ENCODE results near the gene GPS1.

The GPS1 gene

DNA sequence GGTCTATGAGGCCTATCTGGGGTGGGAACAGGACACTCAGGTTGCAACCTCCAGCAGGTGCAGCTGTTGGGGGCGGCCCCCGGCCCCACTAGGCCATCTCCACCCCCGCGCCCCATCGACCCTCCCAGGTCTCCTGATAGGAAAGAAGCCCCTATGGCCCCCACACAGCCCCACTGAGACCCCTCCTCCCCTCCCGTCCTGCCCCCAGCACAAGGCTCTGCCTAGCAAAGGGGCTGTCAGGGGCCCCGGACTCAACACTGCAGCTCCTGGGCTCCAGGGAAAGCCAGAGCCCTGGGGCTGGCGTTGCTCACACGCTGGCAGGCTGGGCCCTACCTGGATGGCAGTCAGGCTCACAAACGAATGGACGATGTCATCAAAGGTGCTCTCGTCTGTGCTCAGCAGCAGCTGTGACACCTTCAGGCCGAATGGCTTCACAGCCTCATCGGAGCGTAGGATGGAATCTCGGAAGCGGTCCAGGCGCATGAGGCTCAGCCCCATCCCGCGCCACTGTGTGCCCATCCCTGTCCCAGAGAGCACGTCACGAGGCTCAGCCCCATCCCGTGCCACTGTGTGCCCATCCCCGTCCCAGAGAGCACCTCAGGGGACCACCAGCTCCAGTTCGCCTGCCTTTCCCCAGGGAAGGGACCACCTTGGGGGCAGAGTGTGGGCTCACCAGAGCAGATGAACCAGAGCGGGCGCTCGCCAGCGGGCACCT lies 39.0 kb downstream of the GPS1 start:
- DNase-seq (ENCODE audit: low read depth in 2 of 2), result no peak

DNA sequence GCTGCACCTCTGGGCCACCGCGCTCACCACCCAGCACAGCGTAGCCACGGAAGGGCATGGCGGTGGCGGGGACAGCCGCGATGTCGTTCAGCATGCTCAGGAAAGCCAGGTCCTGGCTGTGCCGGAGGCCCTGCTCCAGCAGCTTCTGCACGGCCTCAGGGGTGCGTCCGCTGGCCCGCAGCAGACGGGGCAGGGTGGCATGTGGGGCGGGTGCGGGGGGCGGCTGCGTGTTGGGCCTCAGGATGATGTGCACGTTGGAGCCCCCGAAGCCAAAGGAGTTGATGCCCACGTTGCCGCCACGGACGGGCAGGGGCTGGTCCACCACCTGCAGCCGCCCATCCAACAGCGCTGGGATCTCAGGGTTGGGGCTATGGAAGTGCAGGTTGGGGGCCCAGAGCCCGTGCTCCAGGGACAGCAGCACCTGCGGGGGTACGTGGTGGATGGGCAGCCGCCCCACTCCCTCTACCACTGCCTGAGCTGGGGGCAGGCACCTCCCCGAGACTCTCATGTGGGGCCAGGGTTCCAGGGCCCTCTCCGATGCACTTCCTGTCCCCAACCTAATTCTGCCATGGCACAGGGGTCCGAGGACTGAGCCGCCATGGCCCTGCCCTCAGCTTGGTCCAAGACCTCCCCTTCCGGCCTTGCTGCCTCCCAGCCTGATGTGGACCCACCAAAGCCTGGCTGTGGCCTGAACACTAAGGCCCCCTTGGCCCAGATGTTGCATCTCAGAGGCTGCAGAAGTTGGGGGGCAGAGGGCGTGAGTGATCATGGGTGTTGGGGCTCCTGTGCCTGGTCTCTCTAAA lies 39.8 kb downstream of the GPS1 start:
- no peak for DNase-seq (ENCODE audit: low read depth in 2 of 2)

DNA sequence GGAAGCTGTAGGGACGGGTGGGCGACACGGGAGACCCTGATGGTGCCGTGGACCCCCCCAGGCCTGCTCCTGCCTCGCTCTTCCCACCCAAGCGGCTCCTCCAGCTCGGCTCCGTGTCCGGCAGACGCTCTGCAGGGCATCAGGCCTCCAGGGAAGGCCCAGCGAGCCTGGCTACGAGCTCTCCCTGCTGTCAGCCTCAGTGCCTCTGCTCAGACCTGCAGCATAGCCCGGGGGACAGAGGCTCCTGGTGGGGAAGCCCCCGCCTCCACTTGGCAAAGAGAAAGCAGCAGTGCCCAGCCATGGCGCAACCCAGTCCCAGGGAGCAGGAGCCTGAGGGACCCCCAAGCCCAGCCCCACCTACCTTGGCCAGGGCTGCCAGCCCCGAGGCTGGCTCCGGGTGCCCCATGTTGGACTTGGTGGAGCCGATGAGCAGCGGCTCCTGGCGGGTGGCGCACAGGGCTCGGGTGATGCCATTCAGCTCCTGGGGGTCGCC lies 40.4 kb downstream of the GPS1 start:
- DNase-seq (ENCODE audit: low read depth in 2 of 2), result no peak

DNA sequence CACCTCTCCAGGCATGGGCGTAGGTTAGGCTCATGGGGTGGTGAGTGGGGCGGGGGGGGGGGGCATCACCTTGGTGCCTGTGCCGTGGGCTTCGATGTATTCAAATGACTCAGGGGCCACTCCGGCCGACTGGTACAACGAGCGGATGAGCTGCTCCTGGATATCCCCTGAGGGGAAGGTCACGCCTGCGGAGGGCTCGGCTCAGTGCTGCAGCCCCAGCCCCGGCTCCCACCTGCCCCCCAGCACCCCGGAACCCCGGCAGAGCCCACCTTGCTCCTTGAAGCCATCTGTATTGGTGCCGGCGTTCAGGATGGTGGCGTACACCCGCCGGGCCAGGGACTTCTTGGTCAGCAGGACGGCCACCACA lies 40.9 kb downstream of the GPS1 start:
- DNase-seq (ENCODE audit: low read depth in 2 of 2), result no peak

DNA sequence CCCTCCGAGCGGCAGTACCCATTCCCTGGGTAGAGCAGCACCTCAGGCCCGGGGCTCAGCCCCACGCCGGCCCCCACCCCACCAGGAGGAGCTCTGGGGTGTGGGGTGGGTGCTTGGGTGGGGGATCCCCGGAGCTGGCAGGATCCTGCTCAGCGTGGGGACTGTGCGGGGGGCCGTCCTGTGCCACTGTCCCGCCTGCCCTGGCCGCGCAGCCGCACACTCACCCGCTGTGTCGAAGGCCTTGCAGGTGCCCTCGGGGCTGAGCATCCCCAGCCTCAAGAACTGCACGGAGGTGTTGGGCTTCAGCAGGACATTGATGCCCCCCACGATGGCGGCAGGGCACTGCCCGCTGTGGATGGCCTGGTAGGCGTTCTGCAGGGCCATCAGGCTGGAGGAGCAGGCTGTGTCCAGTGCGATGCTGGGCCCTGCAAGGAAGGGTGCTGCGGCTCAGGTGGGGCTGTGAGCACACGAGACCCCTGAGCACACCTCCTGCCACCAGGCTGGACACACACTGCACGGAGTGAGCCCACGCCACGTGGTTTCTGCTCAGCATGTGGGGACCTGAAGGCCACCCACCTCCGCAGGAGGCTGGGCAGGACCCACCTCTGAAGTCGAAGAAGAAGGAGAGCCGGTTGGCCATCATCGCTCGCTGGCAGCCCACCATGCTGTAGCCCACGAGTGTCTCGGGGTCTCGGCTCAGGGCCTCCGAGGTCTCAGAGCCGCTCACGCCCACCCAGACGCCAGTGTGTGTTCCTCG lies 41.5 kb downstream of the GPS1 start:
- DNase-seq (ENCODE audit: low read depth in 2 of 2), result no peak

DNA sequence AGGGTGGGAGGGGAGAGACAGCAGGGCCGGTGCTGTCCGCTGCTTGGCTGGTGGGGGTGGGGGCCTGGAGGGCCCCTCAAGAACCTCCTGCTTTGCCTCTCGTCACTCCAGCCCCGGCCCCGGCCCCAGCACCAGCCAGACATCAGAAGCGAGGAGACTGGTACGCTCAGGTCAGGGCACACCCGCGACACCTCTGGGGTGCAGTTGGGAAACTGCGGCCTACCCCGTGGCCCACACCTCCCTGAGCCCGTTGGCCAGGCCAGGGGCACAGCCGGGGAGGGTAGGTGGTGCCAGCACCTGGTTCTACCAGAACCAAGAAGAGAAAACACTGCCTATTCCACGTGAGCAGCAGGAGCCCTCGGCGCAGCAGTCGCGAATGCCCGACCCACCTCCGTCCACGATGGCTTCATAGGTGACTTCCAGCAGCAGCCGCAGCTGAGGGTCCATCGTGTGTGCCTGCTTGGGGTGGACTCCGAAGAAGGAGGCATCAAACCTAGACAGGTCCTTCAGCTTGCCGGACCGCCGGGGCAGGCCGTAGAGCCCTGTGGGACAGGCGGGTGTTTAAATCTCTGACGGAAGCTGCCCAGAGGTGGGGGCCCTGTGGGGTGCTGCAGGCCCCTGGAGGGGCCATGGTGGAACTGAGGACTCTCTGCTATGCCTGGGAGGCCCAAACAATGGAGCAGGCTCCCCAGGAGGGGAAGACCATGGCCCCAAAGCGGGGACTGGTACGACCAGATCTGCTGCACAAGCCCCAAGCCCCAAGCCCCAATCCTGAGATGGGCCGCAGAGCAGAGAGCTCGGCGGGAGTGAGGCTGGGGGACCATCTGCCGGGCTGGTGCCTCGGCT lies 43.5 kb downstream of the GPS1 start:
- DNase-seq (ENCODE audit: low read depth in 2 of 2), result no peak

DNA sequence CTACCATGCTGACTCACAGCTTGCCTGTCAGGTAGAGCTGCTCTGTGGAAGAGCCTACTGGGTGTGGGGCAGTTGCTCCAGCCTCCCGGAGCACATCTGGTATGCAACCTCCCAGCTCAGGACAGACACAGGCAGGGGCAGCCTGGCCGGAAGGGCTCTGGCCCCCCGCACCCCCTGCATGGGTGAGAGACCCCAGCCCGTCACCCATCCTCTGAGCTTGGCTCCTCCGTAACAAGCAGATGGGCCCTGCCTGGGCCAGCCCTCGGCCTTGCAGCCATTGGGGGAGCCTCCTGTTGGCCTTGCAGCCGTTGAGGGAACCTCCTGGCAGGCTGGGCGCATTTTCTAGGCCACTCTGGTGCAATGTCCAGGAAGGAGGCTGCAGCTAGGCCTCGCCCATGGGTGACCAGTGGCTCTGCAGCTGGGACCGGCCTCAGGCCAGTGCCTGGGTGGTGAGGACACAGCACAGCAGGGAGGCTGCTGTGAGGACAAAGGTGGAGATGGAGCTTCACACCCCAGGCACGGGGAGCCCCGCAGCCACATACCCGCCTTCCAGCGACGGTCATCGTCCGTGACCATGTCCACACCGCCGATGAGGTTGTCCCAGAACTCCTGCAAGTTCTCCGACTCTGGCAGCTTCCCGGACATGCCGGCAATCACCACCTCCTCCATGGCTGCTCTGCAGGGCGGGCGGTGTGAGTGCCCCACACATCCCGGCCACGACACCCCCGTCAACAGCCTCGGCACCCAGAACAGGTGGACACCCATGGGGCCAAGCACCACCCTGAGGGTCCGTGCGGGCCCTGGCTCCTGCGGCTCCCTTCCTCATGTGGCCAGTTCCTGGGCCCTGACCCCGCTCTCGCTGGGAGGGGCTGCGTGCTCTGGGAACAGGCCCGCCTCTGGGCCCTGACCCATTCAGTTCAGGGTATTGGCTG lies 44.3 kb downstream of the GPS1 start:
- no peak for DNase-seq (ENCODE audit: low read depth in 2 of 2)

DNA sequence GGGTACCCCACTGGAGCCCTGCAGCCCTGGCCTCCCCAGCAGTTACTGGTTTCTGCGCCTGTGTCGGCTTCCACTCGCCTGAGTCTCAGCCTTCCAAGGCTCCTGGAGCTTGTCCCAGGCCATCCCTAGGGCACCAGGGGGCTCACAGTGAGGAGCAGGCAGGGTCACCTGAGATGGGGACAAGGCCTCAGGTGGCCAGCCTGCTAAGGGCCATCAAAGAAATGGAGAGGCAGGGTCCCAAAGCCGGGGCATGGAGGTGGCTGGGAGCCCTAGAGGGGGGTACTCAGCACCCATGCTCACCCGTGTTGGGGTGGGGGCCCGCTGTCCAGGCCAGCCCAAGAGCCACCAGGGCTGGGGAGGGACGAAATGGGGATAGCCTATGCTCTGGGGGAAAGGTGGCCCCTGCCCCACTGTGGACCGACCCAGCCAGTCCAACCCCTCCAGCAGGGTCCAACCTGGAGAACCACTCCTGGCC lies 45.0 kb downstream of the GPS1 start:
- no peak for DNase-seq (ENCODE audit: low read depth in 2 of 2)

DNA sequence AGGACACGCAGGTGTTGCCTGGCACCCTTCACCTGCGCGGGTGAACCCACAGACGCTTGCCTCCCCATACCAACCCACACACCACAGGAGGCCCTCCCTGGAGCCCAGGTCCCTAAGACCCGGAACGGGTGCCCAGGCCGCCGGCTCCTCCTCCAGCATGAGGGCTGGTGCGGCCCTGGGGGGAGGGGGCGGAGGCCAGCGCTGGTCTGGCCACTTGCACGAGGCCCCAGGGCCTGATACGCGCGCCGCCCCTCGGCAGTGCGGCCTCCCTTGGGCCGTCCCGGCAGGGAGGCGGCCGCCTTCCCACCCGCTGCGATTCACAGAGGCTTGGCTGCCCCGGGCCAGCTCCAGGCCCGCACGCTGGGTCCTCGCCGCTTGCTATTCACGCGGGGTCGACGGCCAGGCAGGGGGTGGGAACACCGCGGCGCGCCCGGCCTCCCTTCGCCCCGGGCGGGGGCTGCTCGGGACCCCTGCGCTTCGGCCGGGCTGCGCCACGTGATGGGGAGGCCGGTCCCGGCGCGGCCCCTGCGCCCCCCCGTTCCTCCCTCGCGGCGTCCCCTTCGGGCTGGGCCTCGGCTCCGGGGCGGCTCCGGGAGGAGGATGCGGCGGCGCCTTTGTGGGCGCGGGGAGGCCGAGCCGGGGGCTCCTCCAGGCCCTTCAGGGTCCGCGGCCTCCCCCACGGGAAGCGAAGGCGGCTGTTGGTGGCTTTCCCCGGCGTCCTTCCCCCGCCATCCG lies 45.7 kb downstream of the GPS1 start:
- DNase-seq (ENCODE audit: low read depth in 2 of 2), result no peak

DNA sequence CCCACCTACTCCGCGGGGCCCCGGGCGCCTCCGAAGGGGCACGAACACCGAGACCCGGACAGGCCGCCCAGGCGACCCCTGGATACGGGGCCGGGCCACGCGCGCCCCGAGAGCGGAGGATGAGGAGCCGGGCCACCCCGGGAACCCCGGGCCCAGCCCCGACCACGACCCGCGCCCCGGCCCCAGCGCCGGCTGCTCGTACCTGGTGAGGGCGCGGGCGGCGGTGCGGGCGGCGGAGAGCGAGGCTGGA lies 46.1 kb downstream of the GPS1 start:
- peak in 1 of 2 experiments; percentile 29 for DNase-seq (ENCODE audit: low read depth in 2 of 2)

DNA sequence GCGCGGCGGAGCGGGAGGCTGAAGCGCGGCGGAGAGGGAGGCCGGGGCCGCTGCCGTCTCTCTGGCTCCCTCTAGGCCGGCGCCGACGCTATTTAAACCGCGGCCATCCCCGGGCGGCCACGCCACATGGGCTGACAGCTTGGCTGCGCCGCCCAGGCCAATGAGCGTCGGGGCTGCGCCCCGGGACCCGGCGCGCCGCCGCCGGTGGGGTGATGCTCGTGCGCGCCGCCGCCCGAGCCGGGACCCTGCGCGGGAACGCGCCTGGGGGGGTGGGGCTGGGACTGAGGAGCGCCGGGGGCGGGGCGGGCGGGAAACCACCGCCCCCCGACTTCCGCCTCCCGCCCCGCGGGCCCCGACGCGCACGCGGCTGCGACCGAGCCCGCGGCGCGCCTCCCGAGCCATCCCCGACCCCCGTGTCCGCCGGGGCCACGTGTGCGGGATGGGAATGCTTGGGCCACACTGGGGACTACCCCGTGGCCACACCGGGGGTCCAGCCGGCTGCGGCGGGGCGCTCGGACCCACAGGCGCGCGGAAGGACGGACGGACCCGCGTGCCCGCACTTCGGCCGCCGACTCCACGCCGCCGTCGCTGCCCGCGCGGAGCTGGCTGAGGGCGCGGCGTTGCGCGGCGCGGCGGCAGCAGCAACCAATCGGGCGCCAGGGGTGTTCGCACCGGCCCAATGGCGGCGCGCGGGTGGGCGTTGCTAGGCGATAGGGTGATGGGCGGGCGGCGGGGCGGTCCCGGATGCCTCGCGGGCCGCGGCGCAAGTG lies 46.7 kb downstream of the GPS1 start, which contains the start of gene FASN:
Gene FASN, minus strand, starts transcription at position 68 of the 770 bp plus-strand sequence. CDS start 1,791 bp downstream, outside the sequence.
- DNase-seq (ENCODE audit: low read depth in 2 of 2), result peak; percentile 86 to 94

DNA sequence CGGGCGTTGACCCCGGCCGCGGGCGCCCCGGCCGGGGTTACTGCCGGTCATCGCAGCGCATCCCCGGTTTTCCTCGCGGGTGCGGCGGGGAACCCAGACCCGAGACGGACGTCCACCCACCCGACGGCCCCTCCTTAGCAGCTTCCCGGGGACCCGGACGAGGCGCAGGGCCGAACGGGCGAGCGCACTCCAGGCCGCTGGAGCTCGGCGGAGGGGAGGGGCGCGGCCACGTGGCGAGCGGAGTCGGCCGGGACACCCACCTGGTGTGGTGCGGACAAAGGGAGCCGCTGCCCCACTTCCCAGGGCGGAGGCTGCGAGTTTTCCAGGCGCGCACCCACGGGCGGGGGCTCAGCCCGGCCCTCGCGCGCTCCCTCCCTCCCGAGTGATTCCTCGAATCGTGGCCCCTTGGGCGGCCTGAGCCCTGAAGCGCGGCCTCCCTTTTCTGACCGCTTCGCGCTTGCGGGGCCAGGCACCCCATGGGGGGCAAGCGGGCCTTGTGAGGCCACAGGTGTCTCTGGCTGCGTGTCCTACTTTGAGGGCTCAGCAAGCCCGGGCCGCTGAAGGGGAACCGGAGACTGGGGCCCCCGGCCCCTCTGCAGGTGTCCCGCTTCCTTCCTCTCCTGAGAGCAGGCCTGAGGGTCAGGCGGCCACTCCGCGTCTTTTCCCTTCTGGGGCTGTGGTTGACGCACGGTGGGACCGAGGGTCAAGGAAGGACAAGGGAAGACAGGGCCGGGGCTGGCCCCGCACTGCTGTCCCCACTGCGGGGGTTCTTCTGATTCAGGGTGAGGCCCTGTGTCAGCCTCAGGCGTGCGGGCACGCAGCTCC lies 47.5 kb downstream of the GPS1 start:
- no peak for DNase-seq (ENCODE audit: low read depth in 2 of 2)

DNA sequence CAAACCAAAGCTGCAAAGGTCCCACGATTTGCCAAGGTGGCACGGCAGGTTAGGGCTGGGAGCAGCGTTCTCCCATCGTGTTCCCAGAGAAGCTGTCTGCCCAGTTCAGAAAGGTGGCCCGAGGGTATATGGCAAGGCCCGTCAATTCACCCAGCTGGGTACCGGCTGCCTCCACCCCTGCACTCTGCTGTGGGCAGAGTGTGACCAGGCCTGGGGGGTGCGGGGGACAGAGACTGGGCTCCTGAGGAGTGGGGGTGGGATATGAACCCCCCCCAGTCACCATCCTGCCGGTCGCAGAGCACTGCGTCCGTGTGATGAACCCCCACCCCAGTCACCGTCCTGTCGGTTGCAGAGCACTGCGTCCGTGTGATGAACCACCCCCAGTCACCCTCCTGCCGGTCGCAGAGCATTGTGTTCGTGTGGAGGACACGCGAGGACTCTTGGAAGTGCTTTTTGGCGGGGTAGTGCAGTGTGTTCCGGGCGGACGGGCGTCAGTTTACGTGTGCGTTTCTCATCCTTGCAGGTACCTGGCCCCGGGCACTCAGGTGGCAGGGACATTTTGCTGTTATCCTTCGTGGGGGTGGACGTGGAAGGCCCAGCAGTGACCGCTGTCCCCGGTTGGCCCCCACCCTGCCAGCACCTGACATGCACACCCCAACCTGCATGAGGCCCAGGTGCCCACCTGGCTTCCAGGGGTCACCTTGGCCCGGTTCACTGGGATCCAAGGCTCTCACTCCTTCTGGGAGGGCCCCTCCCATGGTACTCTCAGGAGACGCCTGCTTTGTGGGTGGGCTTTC lies 49.0 kb downstream of the GPS1 start:
- DNase-seq (ENCODE audit: low read depth in 2 of 2), result no peak

DNA sequence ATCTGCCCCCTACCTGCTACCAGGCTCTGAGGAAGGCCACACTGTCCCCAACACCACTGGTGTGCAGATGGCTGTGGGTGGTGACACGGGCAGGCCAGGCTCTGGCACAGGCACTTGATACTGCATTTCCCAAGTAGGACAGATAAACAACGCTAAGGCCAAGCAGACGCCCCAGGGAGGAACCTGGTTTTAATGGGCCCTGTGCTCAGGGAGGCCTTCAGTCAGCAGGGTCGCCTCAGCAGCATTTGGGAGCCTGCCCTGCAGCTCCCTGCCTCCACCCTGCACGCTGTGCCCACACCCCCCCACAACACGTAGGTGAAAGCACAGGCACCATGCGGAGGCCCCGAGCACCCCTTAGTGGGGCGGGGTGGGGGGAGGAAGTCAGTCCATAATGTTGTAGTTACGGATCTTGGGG lies 49.6 kb downstream of the GPS1 start:
- DNase-seq (ENCODE audit: low read depth in 2 of 2), result no peak

DNA sequence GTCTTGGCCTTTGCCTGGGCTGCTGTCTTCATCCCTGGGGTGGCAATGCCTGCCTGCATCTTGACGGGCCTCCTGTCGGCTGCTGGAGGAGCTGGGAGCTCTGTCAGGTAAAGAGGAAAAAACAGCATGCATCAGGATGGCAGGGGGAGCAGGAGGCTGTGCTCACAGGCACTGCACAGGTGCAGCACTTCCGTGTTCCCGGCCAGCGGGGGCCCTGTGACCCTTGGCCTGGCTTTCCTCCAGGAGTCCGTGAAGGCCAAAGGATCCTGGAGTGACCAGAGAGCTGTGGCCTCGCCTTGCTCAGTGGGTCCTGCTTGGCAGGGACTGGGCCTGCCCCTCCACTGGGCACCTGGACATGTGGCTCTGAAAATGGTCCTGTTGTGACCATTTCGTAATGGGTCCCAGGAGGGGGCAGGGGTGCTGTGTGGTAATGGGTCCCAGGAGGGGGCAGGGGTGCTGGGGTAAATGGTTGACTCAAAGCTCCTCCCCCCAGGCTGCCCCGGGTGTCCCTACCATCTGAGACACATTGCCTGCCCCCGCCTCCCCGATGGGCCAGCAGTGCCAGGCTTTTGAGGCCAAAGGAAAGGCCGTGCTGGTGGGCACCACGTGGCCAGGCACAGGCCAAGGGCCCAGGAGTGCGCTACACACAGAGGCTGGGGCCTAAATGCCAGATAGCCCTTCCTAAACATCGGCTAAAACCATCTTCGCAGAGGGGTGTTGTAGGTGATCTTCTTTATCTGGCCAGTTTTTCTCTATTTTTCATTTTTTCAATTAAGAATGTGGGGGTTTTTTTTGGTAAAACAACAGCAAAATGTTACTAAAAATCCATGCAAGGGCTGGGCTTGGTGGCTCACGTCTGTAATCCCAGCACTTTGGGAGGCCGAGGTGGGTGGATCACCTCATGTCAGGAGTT lies 50.3 kb downstream of the GPS1 start:
- no peak for DNase-seq (ENCODE audit: low read depth in 2 of 2)
